Esophagus (tissue), 2 donors: ENCODE results near the gene TACC2. TPM values are rescaled to one million over a fixed set of nuclear protein-coding genes. Genes with fewer than 3 reads are reported as not detected.

Experiments used
- H3K27ac ChIP-seq, 2 donors: one replicate each; pipeline ENCODE4 v1.5.1; 2013; ENCODE audit warnings: low read depth in 2 of 2, mild to moderate bottlenecking in 2 of 2, inconsistent platforms in 1 of 2, low read length in 1 of 2, moderate library complexity in 1 of 2
- H3K27me3 ChIP-seq, 2 donors: one replicate each; pipeline ENCODE4 v1.6.1; 2013; ENCODE audit warnings: low read length in 2 of 2, control low read depth in 1 of 2, mild to moderate bottlenecking in 1 of 2; ENCODE audit not compliant: insufficient read depth in 2 of 2, control insufficient read depth in 1 of 2
- H3K36me3 ChIP-seq, 2 donors: one replicate each; pipeline ENCODE4 v1.6.1; 2013; ENCODE audit warnings: low read length in 1 of 2; ENCODE audit not compliant: control insufficient read depth in 2 of 2, insufficient read depth in 2 of 2
- H3K4me1 ChIP-seq, 2 donors: one replicate each; pipeline ENCODE4 v1.6.1; 2013; ENCODE audit warnings: low read length in 1 of 2; ENCODE audit not compliant: control insufficient read depth in 2 of 2, insufficient read depth in 2 of 2
- H3K4me3 ChIP-seq, 2 donors: one replicate each; pipeline ENCODE4 v1.5.1; 2013; ENCODE audit warnings: low read length in 2 of 2, mild to moderate bottlenecking in 2 of 2, low read depth in 1 of 2, moderate library complexity in 1 of 2
- H3K9me3 ChIP-seq, 2 donors: one replicate each; pipeline ENCODE4 v1.6.1; 2013; ENCODE audit warnings: mild to moderate bottlenecking in 2 of 2, low read depth in 1 of 2, low read length in 1 of 2, moderate library complexity in 1 of 2; ENCODE audit not compliant: control insufficient read depth in 2 of 2, insufficient read depth in 1 of 2
- WGBS, 2 donors: extraction: QIAGEN DNeasy Blood & Tissue Kit; methylation state at CpG; one replicate each; pipeline ENCODE4 v1.1.7; 2013; 5-methylcytosine and 5-hydroxymethylcytosine counted together
- polyA plus RNA-seq, 2 donors: library from polyadenylated mRNA; stranded (reverse); fragments of 200-250 nt; gene quantifications; one replicate each; pipeline ENCODE4 v1.2.3, GENCODE V29; 2013
- donor health status: healthy with polysubstance abuse.
- donor health status: Bipolar disorder and iron deficiency.

Gene TACC2
- polyA plus RNA-seq, 2 donors = 47.8 to 51.8 TPM

DNA sequence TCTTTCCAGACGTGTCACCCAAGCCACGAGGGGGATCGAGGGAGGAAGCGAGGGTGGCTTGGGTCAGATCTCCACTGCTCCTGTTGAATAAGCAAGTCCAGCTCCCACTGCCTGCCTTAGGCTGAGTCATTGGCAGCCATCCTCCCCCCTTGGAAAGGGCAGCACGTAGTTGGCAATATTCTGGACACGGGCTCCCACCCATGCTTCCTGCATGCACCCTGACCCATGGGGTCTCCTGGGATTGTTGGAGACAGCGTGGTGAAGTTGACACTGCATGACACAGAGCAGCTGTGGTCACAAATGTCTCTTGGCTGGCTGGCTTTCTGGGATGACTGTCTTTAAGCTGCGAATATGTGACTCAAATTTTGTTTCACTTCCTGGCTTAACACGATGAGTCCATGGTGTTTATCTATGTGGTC is 293.3 kb downstream of the TACC2 start:
- Histone ChIP-seq H3K4me3 (no peak overlapping the region), H3K4me1 (no peaks in the 10 kb centered on the region), H3K27ac (no peak overlapping the region), H3K9me3 (no peaks in the 10 kb centered on the region), H3K36me3 (no peaks in the 10 kb centered on the region), H3K27me3 (no peaks in the 10 kb centered on the region)
- 73 to 82% methylated on average over 9 of the region's 9 CpGs for WGBS, 2 donors

DNA sequence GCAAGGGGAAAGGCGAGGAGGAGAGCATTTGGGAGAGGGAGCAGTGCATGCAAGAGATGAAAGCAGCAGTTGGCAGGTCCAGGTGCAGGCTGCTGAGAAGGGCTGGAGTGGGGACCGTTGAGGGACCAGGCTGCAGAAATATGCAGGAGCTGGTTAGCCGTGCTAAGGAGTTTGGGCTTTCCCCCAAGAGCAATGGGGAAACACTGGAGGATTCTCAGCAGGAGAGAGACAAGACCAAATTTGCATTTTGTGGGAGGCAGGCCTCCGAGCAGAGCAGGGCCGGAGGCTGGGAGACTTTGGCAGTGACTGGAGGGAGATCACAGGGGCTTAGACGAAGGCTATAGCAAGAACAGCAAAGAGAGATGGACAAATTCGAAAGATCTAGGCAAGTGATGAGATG is 293.9 kb downstream of the TACC2 start:
- Histone ChIP-seq H3K27me3 (no peaks in the 10 kb centered on the region), H3K36me3 (no peaks in the 10 kb centered on the region), H3K4me1 (no peaks in the 10 kb centered on the region), H3K9me3 (no peaks in the 10 kb centered on the region), H3K4me3 (no peak overlapping the region), H3K27ac (no peak overlapping the region)
- 73 to 81% methylated on average over 7 of the region's 7 CpGs for WGBS, 2 donors

GRCh38 chr10:122285506-122286444 is 296.8 kb downstream of the TACC2 start:
- 79 to 83% methylated on average over 17 of the region's 17 CpGs for WGBS, 2 donors
- no peaks in the 10 kb centered on the region for H3K36me3 ChIP-seq
- no peaks in the 10 kb centered on the region for H3K4me1 ChIP-seq
- H3K4me3 ChIP-seq = no peak overlapping the region
- no peaks in the 10 kb centered on the region for H3K9me3 ChIP-seq
- H3K27me3 ChIP-seq = no peaks in the 10 kb centered on the region
- H3K27ac ChIP-seq = no peak overlapping the region

- no peak overlapping the region for H3K27ac ChIP-seq
- H3K4me1 ChIP-seq = no peaks in the 10 kb centered on the region
- no peak overlapping the region for H3K4me3 ChIP-seq
- no peaks in the 10 kb centered on the region for H3K9me3 ChIP-seq
- H3K27me3 ChIP-seq = no peaks in the 10 kb centered on the region
- no peaks in the 10 kb centered on the region for H3K36me3 ChIP-seq
- 32 to 50% methylated on average over 7 of the region's 7 CpGs for WGBS, 2 donors
Observed at GRCh38 chr10:122286867-122287266, 297.9 kb downstream of the TACC2 start.

DNA sequence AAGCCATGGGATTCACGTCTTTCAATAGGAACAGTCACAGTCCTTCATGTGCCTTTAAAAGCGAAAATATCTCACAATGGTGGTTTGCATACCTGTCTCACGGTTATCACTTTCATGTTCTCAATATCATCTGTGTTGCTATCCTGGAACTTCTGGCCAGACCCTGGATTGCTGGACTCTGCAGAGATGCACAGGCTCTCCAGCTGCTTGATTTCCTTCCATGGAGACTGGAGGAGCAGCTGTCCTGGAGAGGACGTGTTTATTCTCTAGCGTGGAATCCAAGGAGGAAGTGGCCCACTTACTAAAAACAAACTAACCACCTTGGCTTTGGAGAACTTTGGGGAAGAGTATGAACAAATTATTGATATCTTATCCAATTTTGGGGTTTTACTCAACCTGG is 298.6 kb downstream of the TACC2 start:
- Histone ChIP-seq H3K4me1 (no peaks in the 10 kb centered on the region), H3K27me3 (no peaks in the 10 kb centered on the region), H3K9me3 (no peaks in the 10 kb centered on the region), H3K4me3 (no peak overlapping the region), H3K27ac (no peak overlapping the region), H3K36me3 (no peaks in the 10 kb centered on the region)
- WGBS, 2 donors = 67 to 71% methylated on average over 5 of the region's 5 CpGs

DNA sequence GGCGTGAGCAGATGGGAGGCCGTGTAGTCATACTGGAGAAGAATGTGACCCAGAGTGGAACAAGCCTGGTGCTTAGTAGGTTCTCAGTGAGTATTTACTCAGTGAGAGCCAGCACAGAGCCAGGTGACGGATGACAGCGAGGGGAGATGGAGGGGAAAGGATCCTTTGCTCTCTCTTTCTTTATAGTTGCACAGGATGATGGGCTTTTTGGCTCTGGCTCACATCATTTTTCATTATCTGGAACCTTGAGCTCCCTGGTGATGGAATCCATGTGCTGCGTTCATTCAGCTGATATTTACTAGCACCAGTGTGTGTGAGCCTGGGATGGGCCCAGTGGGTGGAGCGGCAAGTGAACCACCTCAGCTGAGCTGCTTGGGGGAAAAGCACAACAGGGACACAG is 299.3 kb downstream of the TACC2 start:
- 87 to 88% methylated on average over 6 of the region's 6 CpGs for whole genome bisulfite sequencing, 2 donors

DNA sequence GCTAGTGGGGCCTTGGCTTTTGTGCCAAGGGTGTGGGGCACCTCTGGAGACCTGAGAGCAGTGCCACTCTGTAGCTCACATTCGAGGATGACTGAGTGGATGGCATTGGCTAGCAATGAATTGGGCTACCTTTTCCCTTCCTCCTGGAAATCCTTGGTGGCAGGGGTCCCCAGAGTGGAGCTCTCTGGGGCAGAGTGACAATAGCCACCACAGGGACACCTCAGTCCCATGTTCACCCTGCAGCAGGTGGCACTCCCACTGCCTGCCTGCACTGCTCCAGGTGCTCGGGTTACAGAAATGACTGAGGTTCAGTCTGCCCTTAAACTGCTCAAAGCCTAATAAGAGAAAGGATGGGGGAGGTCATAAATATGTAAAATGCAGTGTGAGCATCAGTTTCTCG is 300.0 kb downstream of the TACC2 start:
- Histone ChIP-seq H3K27me3 (no peaks in the 10 kb centered on the region), H3K27ac (no peak overlapping the region), H3K9me3 (no peaks in the 10 kb centered on the region), H3K36me3 (no peaks in the 10 kb centered on the region), H3K4me1 (no peaks in the 10 kb centered on the region), H3K4me3 (no peak overlapping the region)
- WGBS, 2 donors = 81 to 82% methylated on average over 3 of the region's 3 CpGs

More for the DNA sequence above, 299.3 kb downstream of the TACC2 start:
- no peaks in the 10 kb centered on the region for H3K4me1 ChIP-seq
- no peaks in the 10 kb centered on the region for H3K27me3 ChIP-seq
- H3K36me3 ChIP-seq = no peaks in the 10 kb centered on the region
- H3K27ac ChIP-seq = no peak overlapping the region
- no peak overlapping the region for H3K4me3 ChIP-seq
- no peaks in the 10 kb centered on the region for H3K9me3 ChIP-seq

DNA sequence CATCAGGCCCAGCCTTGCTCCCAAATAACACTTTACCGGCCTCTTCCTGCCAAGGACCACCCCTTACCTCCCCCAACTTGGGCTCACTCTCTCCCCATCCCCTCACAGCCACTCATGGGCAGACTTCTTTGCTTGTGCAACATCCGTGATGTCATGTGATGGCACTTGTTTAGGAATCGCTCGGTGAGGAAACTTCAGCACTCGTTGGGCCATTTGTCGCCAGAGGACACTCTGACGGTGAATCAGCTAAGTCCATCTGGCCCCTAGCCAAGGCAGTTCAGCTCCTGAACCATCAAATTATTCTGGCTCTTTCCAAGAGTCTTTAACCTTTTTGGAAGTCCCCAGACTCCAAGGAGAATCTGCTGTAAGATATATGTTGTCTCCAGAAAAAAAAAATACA is 301.4 kb downstream of the TACC2 start:
- Histone ChIP-seq H3K27me3 (no peaks in the 10 kb centered on the region), H3K27ac (no peak overlapping the region), H3K4me1 (peaks cover 2 to 7% of the 10 kb centered on the region in 2 donors), H3K36me3 (no peaks in the 10 kb centered on the region), H3K9me3 (no peaks in the 10 kb centered on the region), H3K4me3 (no peak overlapping the region)
- 74 to 79% methylated on average over 7 of the region's 7 CpGs for WGBS, 2 donors

DNA sequence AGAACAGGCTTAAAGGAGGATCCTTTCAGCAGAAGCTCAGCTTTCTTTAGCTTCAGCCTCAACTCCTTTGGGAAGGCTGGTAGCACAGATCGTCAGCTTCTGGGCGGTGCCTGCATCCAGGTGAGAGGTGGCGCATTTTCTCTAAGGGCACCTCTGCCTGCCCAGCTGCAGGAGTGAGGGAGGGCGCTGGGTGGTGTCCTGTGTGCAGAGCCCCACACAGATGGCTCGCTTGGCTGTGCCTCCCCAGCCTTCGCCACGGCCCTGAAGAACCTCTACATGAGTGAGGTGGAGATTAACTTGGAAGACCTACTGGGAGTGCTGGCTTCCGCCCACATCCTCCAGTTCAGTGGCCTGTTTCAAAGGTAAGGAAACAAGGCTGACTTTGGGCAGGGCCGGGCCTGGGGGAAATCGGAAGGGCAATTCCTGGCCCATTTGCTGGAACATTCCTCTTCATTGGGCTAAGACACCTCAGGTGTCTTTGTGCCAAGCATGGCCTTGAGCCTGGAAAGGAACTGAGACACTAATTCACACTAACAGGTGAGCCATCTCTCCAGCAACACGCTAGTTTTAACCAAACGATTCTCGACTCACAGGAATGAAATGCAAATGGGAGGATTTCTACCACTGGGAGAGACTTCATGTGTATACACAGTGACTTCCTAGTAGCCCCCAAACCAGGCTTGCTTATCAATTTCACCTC is 302.0 kb downstream of the TACC2 start:
- Histone ChIP-seq H3K9me3 (no peaks in the 10 kb centered on the region), H3K27ac (no peak overlapping the region), H3K36me3 (no peaks in the 10 kb centered on the region), H3K4me1 (peaks cover 3 to 8% of the 10 kb centered on the region in 2 donors), H3K4me3 (no peak overlapping the region), H3K27me3 (no peaks in the 10 kb centered on the region)
- WGBS, 2 donors = 72 to 81% methylated on average over 13 of the region's 13 CpGs
